ENCODE measurements around the gene LASP1. TPM values are rescaled to one million over a fixed set of nuclear protein-coding genes. Genes with fewer than 3 reads are reported as not detected.
"Not testable (repeated sequence)": the region's sequence is repeated elsewhere in the genome, so short reads cannot be mapped to it uniquely, and the experiment has no call there.

The LASP1 gene
- total RNA-seq, 2 donors from 2014 or later = 160 to 172 TPM

DNA sequence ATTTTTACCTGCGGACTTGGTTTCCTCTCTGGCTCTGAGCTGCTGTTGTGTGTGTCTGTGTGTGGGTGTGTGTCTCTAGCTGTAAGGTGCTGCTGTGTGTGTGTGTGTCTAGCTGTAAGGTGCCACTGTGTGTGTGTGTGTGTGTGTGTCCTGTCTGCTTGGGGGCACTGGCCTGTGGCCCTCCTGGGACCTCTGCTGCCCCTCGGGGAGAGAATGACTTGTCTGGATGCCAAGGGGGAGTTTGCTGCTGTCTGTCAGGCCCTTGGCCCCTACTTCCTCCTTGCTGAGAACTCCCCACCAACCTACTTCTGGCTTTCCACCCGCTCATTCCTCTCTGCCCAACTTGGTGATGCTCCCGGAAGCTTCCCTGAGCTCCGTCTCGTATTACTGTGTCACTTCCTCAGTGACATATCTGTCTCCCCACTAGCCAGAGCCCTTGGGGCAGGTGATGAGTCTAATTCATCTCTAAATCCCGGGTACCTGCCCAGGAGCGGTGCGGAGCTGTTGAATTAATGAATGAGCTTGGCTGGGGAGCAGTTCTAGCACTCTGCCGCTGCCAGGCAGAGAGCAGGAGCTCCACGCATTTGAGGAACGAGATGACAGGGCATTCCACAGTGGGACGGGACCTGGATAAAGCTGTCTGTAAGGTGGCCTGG lies 52.0 kb downstream of the LASP1 start:
- Mint-ChIP-seq H3K27ac (no peak overlapping the region), H3K9me3 (no peaks in the 10 kb centered on the region), H3K4me3 (no peak overlapping the region), H3K36me3 (ENCODE audit: insufficient read depth in 2 of 2) (peaks cover 0 to 5% of the 10 kb centered on the region in 2 donors), H3K4me1 (ENCODE audit: low read depth) (peaks cover 47% of the 10 kb centered on the region), H3K27me3 (ENCODE audit: low read depth) (no peaks in the 10 kb centered on the region)
- ATAC-seq (replicated peaks in 1 of 2) (peak in 1 of 2 donors; percentile 23), DNase-seq (no peak)

GRCh38 chr17:38922538-38923297 lies 52.9 kb downstream of the LASP1 start:
- H3K27me3 Mint-ChIP-seq (ENCODE audit: low read depth) = no peaks in the 10 kb centered on the region
- no peaks in the 10 kb centered on the region for H3K9me3 Mint-ChIP-seq
- H3K4me3 Mint-ChIP-seq = no peak overlapping the region
- no peak overlapping the region for H3K27ac Mint-ChIP-seq
- peaks cover 51% of the 10 kb centered on the region for H3K4me1 Mint-ChIP-seq (ENCODE audit: low read depth)
- DNase-seq = no peak
- no peak for ATAC-seq (replicated peaks in 1 of 2)
- H3K36me3 Mint-ChIP-seq (ENCODE audit: insufficient read depth in 2 of 2) = peaks cover 0 to 5% of the 10 kb centered on the region in 2 donors

- Mint-ChIP-seq H3K4me3 (peak within 1 kb of the TSS; percentile 61 to 69), H3K36me3 (ENCODE audit: insufficient read depth in 2 of 2) (no peaks in the 10 kb centered on the region)
Observed at GRCh38 chr17:38925263-38925995, 55.6 kb downstream of the LASP1 start, which contains the start of gene LASP1NB. Gene LASP1NB, plus strand, starts transcription at chr17:38925614.

DNA sequence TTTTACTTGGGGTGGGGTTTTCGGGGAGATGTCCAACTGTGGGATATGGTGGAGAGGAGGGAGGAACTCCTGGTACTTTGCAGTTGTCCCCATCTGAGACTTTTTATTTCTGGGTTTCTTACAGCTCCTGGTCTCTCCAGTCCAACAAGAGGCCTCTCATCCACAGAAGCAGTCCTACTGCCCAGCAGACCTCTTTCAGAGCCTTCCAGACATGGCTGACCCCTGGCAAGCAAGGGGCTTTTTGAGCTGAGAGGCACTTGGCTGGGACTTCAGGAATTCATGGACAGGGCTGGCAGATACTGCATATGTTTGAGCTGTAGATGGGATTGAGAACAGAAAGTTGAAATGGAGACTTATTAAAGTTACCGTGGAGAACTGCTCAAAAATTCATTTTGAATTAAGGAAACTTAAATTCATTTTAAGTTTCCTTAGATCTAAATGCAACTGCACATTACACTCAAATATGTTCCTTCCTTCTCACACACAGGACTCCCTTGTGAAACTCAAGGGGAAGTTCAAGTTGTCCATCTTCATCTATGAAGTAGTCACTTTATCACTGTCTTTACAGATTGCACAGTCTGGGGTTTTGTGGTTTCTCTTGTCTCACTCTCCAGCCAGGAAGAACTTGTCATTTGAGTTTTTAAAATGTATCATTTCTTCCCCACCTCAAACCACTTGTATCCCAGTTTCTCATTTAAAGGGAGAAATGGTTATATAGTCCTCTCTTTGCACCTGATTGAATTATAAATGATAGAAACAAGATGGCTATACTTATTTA lies 56.6 kb downstream of the LASP1 start:
- Mint-ChIP-seq H3K4me3 (peak overlapping the region; percentile 61 to 69), H3K4me1 (ENCODE audit: low read depth) (peaks cover 36% of the 10 kb centered on the region), H3K27ac (peak overlapping the region; percentile 80), H3K36me3 (ENCODE audit: insufficient read depth in 2 of 2) (no peaks in the 10 kb centered on the region), H3K9me3 (no peaks in the 10 kb centered on the region), H3K27me3 (ENCODE audit: low read depth) (no peaks in the 10 kb centered on the region)
- peak; percentile 93 to 94 for ATAC-seq (replicated peaks in 1 of 2)
- peak; percentile 22 to 36 for DNase-seq

More at GRCh38 chr17:38925263-38925995, 55.6 kb downstream of the LASP1 start, which contains the start of gene LASP1NB:
- Mint-ChIP-seq H3K27ac (peak within 1 kb of the TSS; percentile 80), H3K9me3 (no peaks in the 10 kb centered on the region), H3K27me3 (ENCODE audit: low read depth) (no peaks in the 10 kb centered on the region), H3K4me1 (ENCODE audit: low read depth) (peaks cover 40% of the 10 kb centered on the region)
- ATAC-seq (replicated peaks in 1 of 2) (peak; percentile 30 to 36), DNase-seq (peak; percentile 49 to 61)

DNA sequence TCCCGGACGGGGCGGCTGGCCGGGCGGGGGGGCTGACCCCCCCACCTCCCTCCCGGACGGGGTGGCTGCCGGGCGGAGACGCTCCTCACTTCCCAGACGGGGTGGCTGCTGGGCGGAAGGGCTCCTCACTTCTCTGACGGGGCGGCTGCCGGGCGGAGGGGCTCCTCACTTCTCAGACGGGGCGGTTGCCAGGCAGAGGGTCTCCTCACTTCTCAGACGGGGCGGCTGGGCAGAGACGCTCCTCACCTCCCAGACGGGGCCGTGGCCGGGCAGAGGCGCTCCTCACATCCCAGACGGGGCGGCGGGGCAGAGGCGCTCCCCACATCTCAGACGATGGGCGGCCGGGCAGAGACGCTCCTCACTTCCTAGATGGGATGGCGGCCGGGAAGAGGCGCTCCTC lies 60.9 kb downstream of the LASP1 start:
- H3K9me3 Mint-ChIP-seq = not testable (repeated sequence)

DNA sequence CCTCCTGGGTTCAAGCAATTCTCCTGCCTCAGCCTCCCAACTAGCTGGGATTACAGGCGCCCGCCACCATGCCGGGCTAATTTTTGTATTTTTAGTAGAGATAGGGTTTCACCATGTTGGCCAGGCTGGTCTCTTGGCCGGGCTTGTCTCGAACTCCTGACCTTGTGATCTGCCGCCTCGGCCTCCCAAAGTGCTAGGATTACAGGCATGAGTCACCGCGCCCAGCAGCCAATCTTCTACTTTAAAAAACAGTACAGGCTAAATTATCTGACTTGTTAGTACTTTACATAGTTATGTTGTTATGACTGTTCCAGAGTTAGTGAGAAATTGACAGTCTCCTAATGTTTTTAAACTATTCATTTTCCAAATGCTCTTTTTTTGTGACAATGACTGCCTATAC lies 64.1 kb downstream of the LASP1 start:
- DNase-seq; H3K4me3 Mint-ChIP-seq; H3K27ac Mint-ChIP-seq; H3K4me1 Mint-ChIP-seq (ENCODE audit: low read depth); H3K27me3 Mint-ChIP-seq (ENCODE audit: low read depth); H3K36me3 Mint-ChIP-seq (ENCODE audit: insufficient read depth in 2 of 2); H3K9me3 Mint-ChIP-seq; ATAC-seq (replicated peaks in 1 of 2): not testable (repeated sequence)

More for the DNA sequence above, 60.9 kb downstream of the LASP1 start:
- ATAC-seq (replicated peaks in 1 of 2); H3K27ac Mint-ChIP-seq; H3K36me3 Mint-ChIP-seq (ENCODE audit: insufficient read depth in 2 of 2); DNase-seq; H3K27me3 Mint-ChIP-seq (ENCODE audit: low read depth); H3K4me3 Mint-ChIP-seq: not testable (repeated sequence)
- H3K4me1 Mint-ChIP-seq (ENCODE audit: low read depth) = peaks cover 16% of the 10 kb centered on the region

GRCh38 chr17:38939987-38940386 lies 70.1 kb downstream of the LASP1 start:
- H3K9me3 Mint-ChIP-seq = no peaks in the 10 kb centered on the region
- H3K4me1 Mint-ChIP-seq (ENCODE audit: low read depth) = peaks cover 7% of the 10 kb centered on the region
- H3K36me3 Mint-ChIP-seq (ENCODE audit: insufficient read depth in 2 of 2) = no peaks in the 10 kb centered on the region
- H3K27me3 Mint-ChIP-seq (ENCODE audit: low read depth) = no peaks in the 10 kb centered on the region
- DNase-seq = no peak
- H3K4me3 Mint-ChIP-seq = no peak overlapping the region
- no peak for ATAC-seq (replicated peaks in 1 of 2)
- H3K27ac Mint-ChIP-seq = no peak overlapping the region

GRCh38 chr17:38940404-38940803 lies 70.5 kb downstream of the LASP1 start:
- Mint-ChIP-seq H3K27ac (no peak overlapping the region), H3K36me3 (ENCODE audit: insufficient read depth in 2 of 2) (no peaks in the 10 kb centered on the region), H3K4me3 (no peak overlapping the region), H3K4me1 (ENCODE audit: low read depth) (peaks cover 7% of the 10 kb centered on the region), H3K9me3 (no peaks in the 10 kb centered on the region), H3K27me3 (ENCODE audit: low read depth) (no peaks in the 10 kb centered on the region)
- DNase-seq = no peak
- ATAC-seq (replicated peaks in 1 of 2) = no peak

DNA sequence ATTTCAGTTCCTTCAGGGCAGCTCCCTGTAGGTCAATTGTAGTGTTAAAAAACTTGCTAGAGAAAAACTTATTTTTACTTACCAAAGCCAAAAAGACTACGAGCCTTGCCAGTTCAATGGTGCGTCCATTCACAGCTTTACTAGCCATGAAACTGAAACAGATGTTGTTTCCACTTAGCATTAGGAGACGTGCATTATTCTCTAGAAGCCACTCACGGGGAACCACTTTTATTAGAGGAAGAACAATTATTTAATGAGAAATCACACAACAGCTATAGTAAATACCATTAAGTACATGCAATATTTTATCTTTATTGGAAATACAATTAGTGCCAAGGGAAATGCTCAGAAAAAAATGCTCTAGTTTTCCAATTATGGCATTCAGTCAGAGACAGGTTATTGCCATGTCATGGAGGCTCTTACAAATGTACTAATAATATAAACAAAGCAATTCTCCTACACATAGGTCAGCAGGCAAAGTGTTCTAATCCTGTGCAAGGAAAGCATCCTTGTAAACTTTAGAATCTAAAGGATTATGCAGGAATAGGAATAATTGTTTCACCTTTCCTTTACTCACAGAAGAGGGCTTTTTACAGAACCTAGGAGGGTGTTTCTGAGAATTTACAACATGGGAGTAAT lies 73.0 kb downstream of the LASP1 start:
- Mint-ChIP-seq H3K4me3 (no peak overlapping the region), H3K27ac (no peak overlapping the region), H3K36me3 (ENCODE audit: insufficient read depth in 2 of 2) (no peaks in the 10 kb centered on the region), H3K9me3 (no peaks in the 10 kb centered on the region), H3K27me3 (ENCODE audit: low read depth) (no peaks in the 10 kb centered on the region), H3K4me1 (ENCODE audit: low read depth) (peaks cover 7% of the 10 kb centered on the region)
- no peak for DNase-seq
- no peak for ATAC-seq (replicated peaks in 1 of 2)

GRCh38 chr17:38943607-38944006 lies 73.7 kb downstream of the LASP1 start:
- H3K36me3 Mint-ChIP-seq (ENCODE audit: insufficient read depth in 2 of 2) = no peaks in the 10 kb centered on the region
- peaks cover 7% of the 10 kb centered on the region for H3K4me1 Mint-ChIP-seq (ENCODE audit: low read depth)
- H3K4me3 Mint-ChIP-seq = no peak overlapping the region
- no peaks in the 10 kb centered on the region for H3K9me3 Mint-ChIP-seq
- DNase-seq = peak in 1 of 2 donors; percentile 32
- H3K27ac Mint-ChIP-seq = no peak overlapping the region
- H3K27me3 Mint-ChIP-seq (ENCODE audit: low read depth) = no peaks in the 10 kb centered on the region
- peak; percentile 40 to 80 for ATAC-seq (replicated peaks in 1 of 2)

DNA sequence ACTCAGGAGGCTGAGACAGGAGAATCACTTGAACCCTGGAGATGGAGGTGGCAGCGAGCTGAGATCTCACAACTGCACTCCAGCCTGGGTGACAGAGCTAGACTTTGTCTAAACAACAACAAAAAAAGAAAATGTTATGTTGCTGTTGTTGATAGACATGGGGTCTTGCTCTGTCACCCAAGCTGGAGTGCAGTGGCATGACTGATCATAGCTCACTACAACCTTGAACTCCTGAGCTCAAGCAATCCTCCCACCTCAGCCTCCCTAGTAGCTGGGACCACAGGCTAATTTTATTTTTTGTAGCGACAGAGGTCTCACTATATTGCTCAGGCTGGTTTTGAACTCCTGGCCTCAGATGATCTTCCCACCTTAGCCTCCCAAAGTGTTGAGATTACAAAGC lies 77.3 kb downstream of the LASP1 start:
- H3K27me3 Mint-ChIP-seq (ENCODE audit: low read depth) = no peaks in the 10 kb centered on the region
- H3K9me3 Mint-ChIP-seq = no peaks in the 10 kb centered on the region
- peaks cover 7% of the 10 kb centered on the region for H3K4me1 Mint-ChIP-seq (ENCODE audit: low read depth)
- no peak overlapping the region for H3K27ac Mint-ChIP-seq
- no peaks in the 10 kb centered on the region for H3K36me3 Mint-ChIP-seq (ENCODE audit: insufficient read depth in 2 of 2)
- no peak overlapping the region for H3K4me3 Mint-ChIP-seq
- ATAC-seq (replicated peaks in 1 of 2) (peak; percentile 41 to 68), DNase-seq (no peak)

DNA sequence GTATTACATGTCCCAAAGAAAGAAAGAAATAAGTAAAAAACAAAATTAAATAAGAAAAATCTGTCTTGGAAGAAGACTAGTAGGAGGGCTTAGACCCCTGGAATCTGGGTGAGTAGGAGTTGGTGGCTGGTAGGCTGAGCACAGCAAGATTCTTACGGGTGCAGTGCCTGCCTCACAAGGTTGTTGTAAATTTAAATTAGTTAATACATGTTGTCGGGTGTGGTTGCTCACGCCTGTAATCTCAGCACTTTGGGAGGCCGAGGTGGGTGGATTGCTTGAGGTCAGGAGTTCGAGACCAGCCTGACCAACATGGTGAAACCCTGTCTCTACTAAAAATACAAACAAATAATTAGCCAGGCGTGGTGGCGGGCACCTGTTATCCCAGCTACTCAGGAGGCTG lies 83.9 kb downstream of the LASP1 start:
- not testable (repeated sequence) for H3K4me1 Mint-ChIP-seq (ENCODE audit: low read depth); H3K36me3 Mint-ChIP-seq (ENCODE audit: insufficient read depth in 2 of 2); DNase-seq; H3K9me3 Mint-ChIP-seq; ATAC-seq (replicated peaks in 1 of 2); H3K4me3 Mint-ChIP-seq; H3K27ac Mint-ChIP-seq; H3K27me3 Mint-ChIP-seq (ENCODE audit: low read depth)
